ENCODE measurements around the gene ZC3H7A.
"Not testable (repeated sequence)": the region's sequence is repeated elsewhere in the genome, so short reads cannot be mapped to it uniquely, and the experiment has no call there.

The ZC3H7A gene

DNA sequence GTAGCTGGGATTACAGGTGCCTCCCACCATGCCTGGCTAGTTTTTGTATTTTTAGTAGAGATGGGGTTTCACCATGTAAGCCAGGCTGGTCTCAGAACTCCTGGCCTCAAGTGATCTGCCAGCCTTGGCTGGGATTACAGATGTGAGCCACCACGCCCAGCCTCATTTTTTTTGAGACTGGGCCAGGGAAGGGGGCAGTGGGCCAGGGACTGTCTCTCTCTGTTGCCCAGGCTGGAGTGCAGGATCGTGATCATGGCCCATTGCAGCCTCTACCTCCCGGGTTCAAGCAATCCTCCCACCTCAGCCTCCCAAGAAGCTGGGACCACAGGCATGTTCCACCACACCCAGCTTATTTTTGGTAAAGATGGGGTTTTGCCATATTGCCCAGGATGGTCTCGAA, 38.3 kb upstream of the ZC3H7A start:
- H3K79me1 ChIP-seq (ENCODE audit: low read depth, low read length), result no peaks in the 10 kb centered on the region
- no peak overlapping the region for H3K4me3 ChIP-seq (ENCODE audit: low read length in 2 of 2)
- no peak overlapping the region for H4K91ac ChIP-seq (ENCODE audit: low read depth, low read length, poor library complexity)
- no peak overlapping the region for H2BK5ac ChIP-seq (ENCODE audit: low read length)
- no peak overlapping the region for H3K4me2 ChIP-seq (ENCODE audit: insufficient read depth, low read length, poor library complexity, severe bottlenecking)
- H2AFZ ChIP-seq (ENCODE audit: low read length), result no peak overlapping the region
- H3K4me1 ChIP-seq (ENCODE audit: control insufficient read depth in 2 of 2, insufficient read depth in 1 of 2, low read depth in 1 of 2, low read length in 2 of 2), result no peaks in the 10 kb centered on the region
- no peak overlapping the region for H2BK15ac ChIP-seq (ENCODE audit: low read length)
- DNase-seq (ENCODE audit: low spot score), result no peak
- no peak overlapping the region for H3K4ac ChIP-seq (ENCODE audit: low read length)
- H3K23ac ChIP-seq (ENCODE audit: low read depth, low read length, poor library complexity), result no peak overlapping the region
- peaks cover 28 to 48% of the 10 kb centered on the region in 2 donors for H3K36me3 ChIP-seq (replicated peaks in 1 of 2; ENCODE audit: control insufficient read depth in 2 of 2, insufficient read depth in 2 of 2, low read length in 2 of 2)
- no peak overlapping the region for H3K14ac ChIP-seq (ENCODE audit: low read length)
- no peaks in the 10 kb centered on the region for H3K27me3 ChIP-seq (ENCODE audit: control insufficient read depth in 3 of 3, insufficient read depth in 3 of 3, low read depth in 1 of 3, low read length in 3 of 3)
- H3K9me3 ChIP-seq (replicated peaks in 1 of 2; ENCODE audit: control insufficient read depth in 2 of 2, insufficient read depth in 1 of 2, low read depth in 1 of 2, low read length in 2 of 2), result peaks cover 0 to 2% of the 10 kb centered on the region in 2 donors
- no peak overlapping the region for H3K9ac ChIP-seq (ENCODE audit: low read depth, low read length, poor library complexity)
- no peak overlapping the region for H4K8ac ChIP-seq (ENCODE audit: low read depth, low read length)
- H2BK12ac ChIP-seq (ENCODE audit: low read length), result no peak overlapping the region
- no peak overlapping the region for H2AK5ac ChIP-seq (ENCODE audit: low read depth, low read length)
- no CpG with 5 or more reads among the region's 4 CpGs for WGBS, 2 donors (ENCODE audit: extremely low coverage in 2 of 2, insufficient read length in 2 of 2, insufficient replicate concordance in 1 of 2)
- no peak overlapping the region for H3K27ac ChIP-seq (replicated peaks; ENCODE audit: low read length)
- H2BK120ac ChIP-seq (ENCODE audit: low read depth, low read length), result no peak overlapping the region
- no peak overlapping the region for H3K18ac ChIP-seq (ENCODE audit: low read length)

DNA sequence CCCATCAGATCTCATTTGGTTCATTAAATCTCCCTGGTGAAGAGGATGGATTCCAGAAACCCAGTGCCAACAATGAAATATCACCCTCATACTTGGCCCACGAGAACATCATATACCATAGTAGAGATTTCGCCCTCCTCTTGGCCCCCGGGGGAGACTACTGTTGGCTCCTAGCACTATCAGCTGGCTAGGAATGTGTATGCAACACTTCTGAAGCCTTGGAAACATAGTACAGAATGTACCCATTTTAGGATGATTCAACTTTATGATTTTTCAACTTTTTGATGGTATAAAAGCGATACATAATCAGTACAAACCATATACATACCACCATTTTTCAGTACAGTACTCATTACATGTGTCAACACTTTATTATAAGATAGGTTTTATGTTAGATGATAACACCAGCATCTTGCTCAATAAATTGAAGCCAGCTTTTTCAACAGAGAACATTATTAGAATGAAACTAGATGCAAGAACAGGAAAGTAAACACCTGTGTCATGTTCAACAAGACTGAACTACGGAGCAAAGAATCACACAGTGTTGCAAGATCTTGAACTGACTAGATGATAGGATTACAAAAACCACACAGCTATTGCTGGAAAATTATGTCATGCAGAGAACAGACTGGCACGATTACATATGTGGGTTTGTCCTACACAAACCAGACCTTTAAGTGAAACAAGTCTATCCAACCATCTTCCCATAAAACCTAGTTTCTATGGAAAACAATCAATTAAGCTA, 37.1 kb upstream of the ZC3H7A start:
- no peak overlapping the region for H3K18ac ChIP-seq (ENCODE audit: low read length)
- H3K9me3 ChIP-seq (replicated peaks in 1 of 2; ENCODE audit: control insufficient read depth in 2 of 2, insufficient read depth in 1 of 2, low read depth in 1 of 2, low read length in 2 of 2), result peaks cover 0 to 2% of the 10 kb centered on the region in 2 donors
- H4K91ac ChIP-seq (ENCODE audit: low read depth, low read length, poor library complexity), result no peak overlapping the region
- peaks cover 19 to 36% of the 10 kb centered on the region in 2 donors for H3K36me3 ChIP-seq (replicated peaks in 1 of 2; ENCODE audit: control insufficient read depth in 2 of 2, insufficient read depth in 2 of 2, low read length in 2 of 2)
- no peak overlapping the region for H2AFZ ChIP-seq (ENCODE audit: low read length)
- no peak overlapping the region for H3K23ac ChIP-seq (ENCODE audit: low read depth, low read length, poor library complexity)
- H3K4me1 ChIP-seq (ENCODE audit: control insufficient read depth in 2 of 2, insufficient read depth in 1 of 2, low read depth in 1 of 2, low read length in 2 of 2), result no peaks in the 10 kb centered on the region
- no peak overlapping the region for H3K9ac ChIP-seq (ENCODE audit: low read depth, low read length, poor library complexity)
- no peak overlapping the region for H2BK5ac ChIP-seq (ENCODE audit: low read length)
- no peaks in the 10 kb centered on the region for H3K79me1 ChIP-seq (ENCODE audit: low read depth, low read length)
- WGBS, 2 donors (ENCODE audit: extremely low coverage in 2 of 2, insufficient read length in 2 of 2, insufficient replicate concordance in 1 of 2), result no CpG with 5 or more reads among the region's 6 CpGs
- H4K8ac ChIP-seq (ENCODE audit: low read depth, low read length), result no peak overlapping the region
- H2BK12ac ChIP-seq (ENCODE audit: low read length), result no peak overlapping the region
- no peaks in the 10 kb centered on the region for H3K27me3 ChIP-seq (ENCODE audit: control insufficient read depth in 3 of 3, insufficient read depth in 3 of 3, low read depth in 1 of 3, low read length in 3 of 3)
- H2BK120ac ChIP-seq (ENCODE audit: low read depth, low read length), result no peak overlapping the region
- no peak overlapping the region for H2BK15ac ChIP-seq (ENCODE audit: low read length)
- no peak overlapping the region for H2AK5ac ChIP-seq (ENCODE audit: low read depth, low read length)
- H3K4ac ChIP-seq (ENCODE audit: low read length), result no peak overlapping the region
- no peak overlapping the region for H3K4me3 ChIP-seq (ENCODE audit: low read length in 2 of 2)
- H3K4me2 ChIP-seq (ENCODE audit: insufficient read depth, low read length, poor library complexity, severe bottlenecking), result no peak overlapping the region
- no peak for DNase-seq (ENCODE audit: low spot score)
- H3K14ac ChIP-seq (ENCODE audit: low read length), result no peak overlapping the region
- H3K27ac ChIP-seq (replicated peaks; ENCODE audit: low read length), result no peak overlapping the region

DNA sequence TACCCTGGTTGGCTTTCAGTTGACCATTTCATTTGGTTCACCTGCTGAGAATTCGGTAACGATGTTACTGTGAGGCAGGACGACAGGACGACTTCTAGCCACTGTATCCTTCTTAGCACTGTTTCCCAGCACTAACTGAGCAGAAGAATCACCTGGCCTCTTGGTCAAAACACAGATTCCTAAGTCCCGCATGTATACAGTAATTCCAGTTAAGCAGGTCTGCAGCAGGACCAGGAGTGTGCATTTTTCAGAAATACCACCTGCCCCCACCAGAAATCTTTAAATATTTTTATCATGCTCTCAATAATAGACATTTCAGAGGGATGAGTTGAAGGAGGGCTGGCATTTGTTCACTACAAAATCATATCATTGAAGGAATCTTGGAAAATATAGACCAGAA, 31.6 kb upstream of the ZC3H7A start:
- no peak overlapping the region for H4K91ac ChIP-seq (ENCODE audit: low read depth, low read length, poor library complexity)
- H4K8ac ChIP-seq (ENCODE audit: low read depth, low read length), result no peak overlapping the region
- H3K27me3 ChIP-seq (ENCODE audit: control insufficient read depth in 3 of 3, insufficient read depth in 3 of 3, low read depth in 1 of 3, low read length in 3 of 3), result no peaks in the 10 kb centered on the region
- WGBS, 2 donors (ENCODE audit: extremely low coverage in 2 of 2, insufficient read length in 2 of 2, insufficient replicate concordance in 1 of 2), result no CpG with 5 or more reads among the region's 5 CpGs
- H3K79me1 ChIP-seq (ENCODE audit: low read depth, low read length), result no peaks in the 10 kb centered on the region
- DNase-seq (ENCODE audit: low spot score), result no peak
- H3K4me3 ChIP-seq (ENCODE audit: low read length in 2 of 2), result no peak overlapping the region
- H3K4me1 ChIP-seq (ENCODE audit: control insufficient read depth in 2 of 2, insufficient read depth in 1 of 2, low read depth in 1 of 2, low read length in 2 of 2), result no peaks in the 10 kb centered on the region
- no peak overlapping the region for H3K18ac ChIP-seq (ENCODE audit: low read length)
- H3K4me2 ChIP-seq (ENCODE audit: insufficient read depth, low read length, poor library complexity, severe bottlenecking), result no peak overlapping the region
- no peak overlapping the region for H2AFZ ChIP-seq (ENCODE audit: low read length)
- no peak overlapping the region for H3K14ac ChIP-seq (ENCODE audit: low read length)
- no peak overlapping the region for H3K9ac ChIP-seq (ENCODE audit: low read depth, low read length, poor library complexity)
- H3K23ac ChIP-seq (ENCODE audit: low read depth, low read length, poor library complexity), result no peak overlapping the region
- H3K4ac ChIP-seq (ENCODE audit: low read length), result no peak overlapping the region
- H3K36me3 ChIP-seq (replicated peaks in 1 of 2; ENCODE audit: control insufficient read depth in 2 of 2, insufficient read depth in 2 of 2, low read length in 2 of 2), result no peaks in the 10 kb centered on the region
- H2BK5ac ChIP-seq (ENCODE audit: low read length), result no peak overlapping the region
- H2AK5ac ChIP-seq (ENCODE audit: low read depth, low read length), result no peak overlapping the region
- no peak overlapping the region for H2BK12ac ChIP-seq (ENCODE audit: low read length)
- H2BK15ac ChIP-seq (ENCODE audit: low read length), result no peak overlapping the region
- no peaks in the 10 kb centered on the region for H3K9me3 ChIP-seq (replicated peaks in 1 of 2; ENCODE audit: control insufficient read depth in 2 of 2, insufficient read depth in 1 of 2, low read depth in 1 of 2, low read length in 2 of 2)
- no peak overlapping the region for H2BK120ac ChIP-seq (ENCODE audit: low read depth, low read length)
- H3K27ac ChIP-seq (replicated peaks; ENCODE audit: low read length), result no peak overlapping the region

DNA sequence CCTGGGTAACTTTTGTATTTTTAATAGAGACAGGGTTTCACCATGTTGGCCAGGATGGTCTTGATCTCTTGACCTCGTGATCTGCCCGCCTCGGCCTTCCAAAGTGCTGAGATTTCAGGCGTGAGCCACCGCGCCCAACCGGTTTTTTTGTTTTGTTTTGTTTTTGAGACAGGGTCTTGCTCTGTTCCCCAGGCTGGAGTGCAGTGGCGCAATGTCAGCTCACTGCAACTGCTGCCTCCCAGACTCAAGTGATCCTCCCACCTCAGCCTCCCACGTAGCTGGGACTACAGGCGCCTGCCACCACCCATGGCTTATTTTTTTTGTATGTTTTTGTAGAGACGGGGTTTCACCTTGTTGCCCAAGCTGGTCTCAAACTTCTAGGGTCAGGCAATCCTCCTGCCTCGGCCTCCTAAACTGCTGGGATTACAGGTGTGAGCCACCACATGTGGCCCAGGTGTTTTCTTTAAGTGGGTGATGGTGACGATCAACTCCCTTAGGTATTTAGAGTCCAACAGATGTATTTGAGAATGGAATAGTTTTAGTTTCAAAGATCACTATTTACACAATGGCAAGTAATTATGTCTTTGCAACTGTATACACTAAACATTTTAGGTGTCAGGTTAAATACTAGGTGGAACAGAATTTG, 28.6 kb upstream of the ZC3H7A start:
- not testable (repeated sequence) for H2BK15ac ChIP-seq (ENCODE audit: low read length); H3K36me3 ChIP-seq (replicated peaks in 1 of 2; ENCODE audit: control insufficient read depth in 2 of 2, insufficient read depth in 2 of 2, low read length in 2 of 2); H3K27me3 ChIP-seq (ENCODE audit: control insufficient read depth in 3 of 3, insufficient read depth in 3 of 3, low read depth in 1 of 3, low read length in 3 of 3); H4K91ac ChIP-seq (ENCODE audit: low read depth, low read length, poor library complexity); H2BK5ac ChIP-seq (ENCODE audit: low read length); H3K18ac ChIP-seq (ENCODE audit: low read length); H3K23ac ChIP-seq (ENCODE audit: low read depth, low read length, poor library complexity); H3K4ac ChIP-seq (ENCODE audit: low read length); H2AK5ac ChIP-seq (ENCODE audit: low read depth, low read length); H3K9ac ChIP-seq (ENCODE audit: low read depth, low read length, poor library complexity); H3K4me3 ChIP-seq (ENCODE audit: low read length in 2 of 2); H3K14ac ChIP-seq (ENCODE audit: low read length); H3K27ac ChIP-seq (replicated peaks; ENCODE audit: low read length); H3K4me2 ChIP-seq (ENCODE audit: insufficient read depth, low read length, poor library complexity, severe bottlenecking); H3K9me3 ChIP-seq (replicated peaks in 1 of 2; ENCODE audit: control insufficient read depth in 2 of 2, insufficient read depth in 1 of 2, low read depth in 1 of 2, low read length in 2 of 2); H4K8ac ChIP-seq (ENCODE audit: low read depth, low read length); H3K4me1 ChIP-seq (ENCODE audit: control insufficient read depth in 2 of 2, insufficient read depth in 1 of 2, low read depth in 1 of 2, low read length in 2 of 2); H2AFZ ChIP-seq (ENCODE audit: low read length); H3K79me1 ChIP-seq (ENCODE audit: low read depth, low read length); DNase-seq (ENCODE audit: low spot score); H2BK12ac ChIP-seq (ENCODE audit: low read length); H2BK120ac ChIP-seq (ENCODE audit: low read depth, low read length)
- WGBS, 2 donors (ENCODE audit: extremely low coverage in 2 of 2, insufficient read length in 2 of 2, insufficient replicate concordance in 1 of 2), result no CpG with 5 or more reads among the region's 13 CpGs
